ENCODE measurements around the gene DCP1A.

DNA sequence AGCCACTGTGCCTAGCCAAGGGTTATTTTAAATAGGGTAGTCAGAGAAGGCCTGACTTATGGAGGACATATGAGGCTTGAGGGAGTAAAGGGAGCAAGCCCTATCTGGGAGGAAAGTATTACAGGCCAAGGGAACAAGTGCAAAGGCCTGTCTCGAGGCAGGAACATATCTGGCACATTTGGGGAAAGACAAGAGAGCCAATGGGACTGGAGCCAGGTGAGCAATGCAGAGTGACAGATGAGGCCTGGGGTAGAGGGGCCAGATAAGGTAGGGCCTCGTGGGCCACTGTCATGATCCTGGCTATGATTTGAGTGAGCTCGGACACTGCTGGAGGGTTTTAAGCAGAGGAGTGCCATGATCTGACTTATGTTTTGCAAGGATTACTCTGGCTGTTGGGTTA, 43.8 kb downstream of the DCP1A start:
- TF ChIP-seq, protein P1, sequence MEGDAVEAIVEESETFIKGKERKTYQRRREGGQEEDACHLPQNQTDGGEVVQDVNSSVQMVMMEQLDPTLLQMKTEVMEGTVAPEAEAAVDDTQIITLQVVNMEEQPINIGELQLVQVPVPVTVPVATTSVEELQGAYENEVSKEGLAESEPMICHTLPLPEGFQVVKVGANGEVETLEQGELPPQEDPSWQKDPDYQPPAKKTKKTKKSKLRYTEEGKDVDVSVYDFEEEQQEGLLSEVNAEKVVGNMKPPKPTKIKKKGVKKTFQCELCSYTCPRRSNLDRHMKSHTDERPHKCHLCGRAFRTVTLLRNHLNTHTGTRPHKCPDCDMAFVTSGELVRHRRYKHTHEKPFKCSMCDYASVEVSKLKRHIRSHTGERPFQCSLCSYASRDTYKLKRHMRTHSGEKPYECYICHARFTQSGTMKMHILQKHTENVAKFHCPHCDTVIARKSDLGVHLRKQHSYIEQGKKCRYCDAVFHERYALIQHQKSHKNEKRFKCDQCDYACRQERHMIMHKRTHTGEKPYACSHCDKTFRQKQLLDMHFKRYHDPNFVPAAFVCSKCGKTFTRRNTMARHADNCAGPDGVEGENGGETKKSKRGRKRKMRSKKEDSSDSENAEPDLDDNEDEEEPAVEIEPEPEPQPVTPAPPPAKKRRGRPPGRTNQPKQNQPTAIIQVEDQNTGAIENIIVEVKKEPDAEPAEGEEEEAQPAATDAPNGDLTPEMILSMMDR (IDR thresholded peaks at IDR 0.05; ENCODE audit: low read depth, low read length, missing input control) = no peak
- no peak for TF ChIP-seq REST (IDR thresholded peaks at IDR 0.05)
- no peak for TF ChIP-seq SP1 (IDR thresholded peaks at IDR 0.05)
- TF ChIP-seq, protein P2, sequence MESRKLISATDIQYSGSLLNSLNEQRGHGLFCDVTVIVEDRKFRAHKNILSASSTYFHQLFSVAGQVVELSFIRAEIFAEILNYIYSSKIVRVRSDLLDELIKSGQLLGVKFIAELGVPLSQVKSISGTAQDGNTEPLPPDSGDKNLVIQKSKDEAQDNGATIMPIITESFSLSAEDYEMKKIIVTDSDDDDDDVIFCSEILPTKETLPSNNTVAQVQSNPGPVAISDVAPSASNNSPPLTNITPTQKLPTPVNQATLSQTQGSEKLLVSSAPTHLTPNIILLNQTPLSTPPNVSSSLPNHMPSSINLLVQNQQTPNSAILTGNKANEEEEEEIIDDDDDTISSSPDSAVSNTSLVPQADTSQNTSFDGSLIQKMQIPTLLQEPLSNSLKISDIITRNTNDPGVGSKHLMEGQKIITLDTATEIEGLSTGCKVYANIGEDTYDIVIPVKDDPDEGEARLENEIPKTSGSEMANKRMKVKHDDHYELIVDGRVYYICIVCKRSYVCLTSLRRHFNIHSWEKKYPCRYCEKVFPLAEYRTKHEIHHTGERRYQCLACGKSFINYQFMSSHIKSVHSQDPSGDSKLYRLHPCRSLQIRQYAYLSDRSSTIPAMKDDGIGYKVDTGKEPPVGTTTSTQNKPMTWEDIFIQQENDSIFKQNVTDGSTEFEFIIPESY (IDR thresholded peaks at IDR 0.05) = no peak
- no peak for TF ChIP-seq MAX (IDR thresholded peaks at IDR 0.05)
- no peak for TF ChIP-seq TAF1 (conservative IDR thresholded peaks at IDR 0.05)
- no peak for TF ChIP-seq YY1 (IDR thresholded peaks at IDR 0.05)
- no peak for TF ChIP-seq RAD21 (IDR thresholded peaks at IDR 0.05)

Measured in liver (tissue), 3 donors.